DMS53 (cell line): Measurements from ENCODE around the gene PNPLA3.

Experiments used
- DNase-seq: peaks from one replicate; lab custom pipeline; 2025; lab: John Stamatoyannopoulos, UW

The PNPLA3 gene

GRCh38 chr22:43923631-43924464 lies at the start of gene PNPLA3:
Gene PNPLA3, plus strand, starts transcription at chr22:43923805. Its CDS starts 107 bp downstream, at chr22:43923912.
- peak; percentile 92 for DNase-seq

GRCh38 chr22:43876866-43877509 lies 46.6 kb upstream of the PNPLA3 start:
- no peak for DNase-seq

GRCh38 chr22:43878079-43878795 lies 45.4 kb upstream of the PNPLA3 start:
- no peak for DNase-seq

GRCh38 chr22:43878831-43879550 lies 44.6 kb upstream of the PNPLA3 start:
- no peak for DNase-seq

GRCh38 chr22:43879901-43880540 lies 43.6 kb upstream of the PNPLA3 start:
- DNase-seq: no peak

GRCh38 chr22:43880541-43880991 lies 43.0 kb upstream of the PNPLA3 start:
- no peak for DNase-seq

GRCh38 chr22:43881091-43882061 lies 42.2 kb upstream of the PNPLA3 start:
- no peak for DNase-seq

GRCh38 chr22:43882122-43882767 lies 41.4 kb upstream of the PNPLA3 start:
- DNase-seq: no peak

- DNase-seq: peak; percentile 91
These were observed 40.5 kb upstream of the PNPLA3 start for GRCh38 chr22:43883012-43883661.

GRCh38 chr22:43883719-43884415 lies 39.7 kb upstream of the PNPLA3 start:
- DNase-seq: no peak

GRCh38 chr22:43884600-43885318 lies 38.8 kb upstream of the PNPLA3 start:
- DNase-seq: peak; percentile 69

- DNase-seq: no peak
These were observed 38.3 kb upstream of the PNPLA3 start for GRCh38 chr22:43885319-43885671.

- no peak for DNase-seq
These were observed 37.8 kb upstream of the PNPLA3 start for GRCh38 chr22:43885786-43886185.

GRCh38 chr22:43886231-43886630 lies 37.4 kb upstream of the PNPLA3 start:
- DNase-seq: no peak

GRCh38 chr22:43887391-43887790 lies 36.2 kb upstream of the PNPLA3 start:
- no peak for DNase-seq

GRCh38 chr22:43888740-43889139 lies 34.9 kb upstream of the PNPLA3 start:
- no peak for DNase-seq

GRCh38 chr22:43889201-43889859 lies 34.3 kb upstream of the PNPLA3 start:
- no peak for DNase-seq
